MM.1S (cell line): ENCODE measurements around the gene NAA25.

Experiments
- CTCF ChIP-seq: fragments of 300-600 bp; sonication (generic); IDR thresholded peaks from 2 replicates; pipeline ENCODE4 v1.5.1; 2016; ENCODE audit warnings: antibody characterized with exemption, low read length, mixed read lengths
- EZH2phosphoT487 ChIP-seq: fragments of 300-600 bp; sonication (generic); IDR thresholded peaks from 2 replicates; pipeline ENCODE4 v1.6.1; 2018; ENCODE audit warnings: antibody characterized with exemption, low read length

- TF ChIP-seq CTCF (no peak), EZH2phosphoT487 (no peak)
Observed at GRCh38 chr12:112121780-112122565, 13.4 kb upstream of the NAA25 start.
